SK-MEL-5 (cell line): Measurements from ENCODE around the gene HAUS7. TPM values are rescaled to one million over a fixed set of nuclear protein-coding genes. Genes with fewer than 3 reads are reported as not detected.

Experiments used
- DNase-seq: peaks from one replicate; pipeline ENCODE4 v3.0.0-alpha.2; 2016; ENCODE audit warnings: low read depth, low spot score
- in situ Hi-C: cut with HindIII; loops from 2 replicates; pipeline ENCODE4 v1.10.0; 2016; ENCODE audit warnings: low sequenced_read_pairs, high pct_unique_total_duplicates, low pct_unique_long_range_greater_than_20kb
- polyA plus RNA-seq, 2 experiments: library from polyadenylated mRNA; depleted of rRNA; stranded (reverse); fragments of >200 nt; gene quantifications; 2 replicates each; pipeline ENCODE4 v1.2.3, GENCODE V29; 2015
- total RNA-seq: library from RNA; depleted of rRNA; stranded (reverse); fragments of >200 nt; shearing (Covaris generic); gene quantifications from 2 replicates; pipeline ENCODE4 v1.2.3, GENCODE V29; 2014; rRNA removed

Gene HAUS7
- total RNA-seq = 22.1 and 24.7 TPM in 2 replicates
- polyA plus RNA-seq (2015; cell fraction: cytosol; rRNA removed) = 30.2 and 36.5 TPM in 2 replicates
- 73.1 and 89.4 TPM in 2 replicates for polyA plus RNA-seq (2015; cell fraction: nucleus; rRNA removed)

DNA sequence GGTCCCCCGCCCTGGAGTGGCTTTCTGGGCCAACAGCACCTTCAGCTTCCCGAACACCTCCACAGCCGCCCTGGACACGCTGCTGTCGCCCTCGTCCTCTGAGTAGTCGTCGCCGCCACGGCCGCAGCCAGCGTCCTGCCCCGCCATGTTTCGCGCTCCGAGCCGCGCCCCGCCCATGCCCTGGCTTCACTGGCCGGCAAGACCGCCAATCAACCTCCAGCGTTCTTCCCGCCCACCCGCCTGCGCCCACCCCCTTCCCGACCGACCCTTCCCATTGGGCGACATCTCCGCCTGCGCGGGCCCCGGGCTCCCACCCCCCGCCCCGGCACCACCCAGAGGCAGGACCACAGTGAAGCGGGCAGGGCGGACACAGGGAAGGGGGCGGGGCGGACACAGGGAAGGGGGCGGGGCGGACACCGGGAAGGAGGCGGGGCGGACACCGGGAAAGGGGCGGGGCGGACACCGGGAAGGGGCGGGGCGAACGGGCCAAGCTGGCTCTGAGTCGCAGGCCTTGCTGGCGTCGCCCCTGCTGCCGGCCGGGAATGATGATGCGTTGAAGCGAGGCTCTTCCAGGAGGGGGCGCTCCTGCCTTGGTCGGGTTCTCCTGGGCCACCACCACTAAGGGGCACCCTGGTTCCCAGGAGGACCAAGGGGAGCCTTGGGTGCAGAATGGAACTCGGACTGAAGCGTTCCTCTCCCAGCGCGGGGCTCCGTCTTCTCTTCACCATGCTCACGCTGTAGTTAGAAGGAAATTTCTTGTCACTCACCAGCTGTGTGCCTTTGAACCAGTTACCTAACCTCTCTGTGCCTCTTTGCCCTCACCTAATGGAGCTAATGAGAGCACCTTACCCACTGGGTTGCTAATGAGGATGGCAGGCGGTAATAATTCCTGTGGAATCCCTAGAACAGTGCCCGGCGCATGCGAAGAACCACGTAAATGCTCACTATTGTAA is at the start of gene HAUS7:
TSS of gene HAUS7 (minus strand) at position 166 of the 953 bp plus-strand sequence. CDS start at position 147, 19 bp downstream.
- DNase-seq = peak; percentile 88
- in situ Hi-C loops = no loop called here

DNA sequence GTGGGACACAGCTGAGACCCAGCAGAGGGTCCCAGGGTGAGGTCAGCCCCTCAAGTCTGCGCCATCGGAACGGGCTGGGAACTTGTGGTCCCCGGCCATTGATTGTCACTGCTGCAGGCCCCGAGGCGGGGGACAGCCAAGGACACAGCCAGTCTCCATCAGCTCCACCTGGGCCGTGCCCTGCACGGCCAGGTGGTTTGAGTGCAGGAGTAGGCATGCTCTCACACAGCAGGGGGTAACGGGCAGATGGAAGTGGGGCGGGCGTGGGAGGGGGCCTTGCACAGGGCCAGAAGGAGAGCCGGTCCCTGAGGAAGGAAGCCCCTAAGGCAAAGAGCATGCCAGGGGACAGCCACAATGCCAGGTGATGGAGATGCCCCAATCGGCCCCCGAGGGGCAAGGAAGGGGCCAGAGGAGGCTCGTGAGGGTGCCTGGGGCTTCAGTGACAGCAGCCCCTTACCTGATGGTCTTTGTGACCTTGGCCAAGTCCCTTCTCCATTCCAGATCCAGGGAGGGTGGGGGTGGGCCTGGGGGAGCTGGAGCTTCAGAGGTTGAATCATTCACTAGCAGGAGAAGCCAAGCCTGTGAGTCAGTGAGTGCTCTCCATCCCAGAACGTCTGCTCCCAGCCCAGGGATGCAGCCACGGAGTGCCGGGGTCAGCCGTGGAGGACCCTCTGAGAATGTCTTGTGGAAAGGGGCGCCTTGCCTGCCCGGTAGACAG is 49.4 kb upstream of the HAUS7 start:
- no peak for DNase-seq
- in situ Hi-C loops = no loop called here

DNA sequence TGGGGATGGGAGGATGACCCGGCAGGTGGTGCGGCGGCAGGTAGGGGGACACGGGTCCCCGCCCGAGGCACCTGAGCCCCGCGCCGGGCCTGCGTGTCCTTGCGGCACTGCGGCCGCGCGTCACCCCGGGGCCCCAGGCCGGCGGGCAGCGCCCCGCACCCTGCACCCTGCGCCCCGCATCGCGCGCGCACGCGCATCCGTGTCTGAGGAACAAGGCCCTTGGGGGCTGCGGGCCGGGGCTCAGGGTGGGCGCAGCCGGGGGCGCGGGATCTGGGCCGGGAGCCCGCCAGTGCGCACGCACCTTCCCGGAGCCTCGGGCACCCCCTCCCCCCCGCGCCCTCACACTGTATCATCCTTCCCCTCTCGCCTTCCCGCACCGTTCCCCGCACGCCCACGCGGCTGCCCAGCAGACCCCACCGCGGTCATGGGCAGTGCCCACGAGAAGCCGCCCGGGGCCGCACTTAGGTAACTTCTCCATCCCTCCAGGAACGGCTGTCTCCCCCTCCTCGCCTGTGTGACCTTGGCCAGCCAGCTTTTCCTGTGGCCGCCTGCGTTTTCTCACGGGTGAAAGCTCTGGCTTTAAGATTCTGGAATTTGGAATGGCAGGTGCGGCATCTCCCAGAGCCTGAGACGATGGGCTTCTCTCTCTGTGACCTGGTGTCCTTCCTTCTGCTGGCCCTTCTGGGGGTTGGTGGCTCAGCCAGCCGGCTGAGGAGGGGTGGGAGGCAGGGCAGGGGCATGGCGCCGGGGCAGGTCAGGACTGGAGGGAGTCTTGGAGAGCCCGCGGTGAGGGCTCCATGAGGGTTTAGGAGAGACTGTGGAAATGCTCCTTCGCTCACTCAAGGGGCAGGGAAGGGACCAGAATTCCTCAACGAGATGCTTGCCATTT is 47.8 kb upstream of the HAUS7 start:
- no peak for DNase-seq
- in situ Hi-C loops = no loop called here

DNA sequence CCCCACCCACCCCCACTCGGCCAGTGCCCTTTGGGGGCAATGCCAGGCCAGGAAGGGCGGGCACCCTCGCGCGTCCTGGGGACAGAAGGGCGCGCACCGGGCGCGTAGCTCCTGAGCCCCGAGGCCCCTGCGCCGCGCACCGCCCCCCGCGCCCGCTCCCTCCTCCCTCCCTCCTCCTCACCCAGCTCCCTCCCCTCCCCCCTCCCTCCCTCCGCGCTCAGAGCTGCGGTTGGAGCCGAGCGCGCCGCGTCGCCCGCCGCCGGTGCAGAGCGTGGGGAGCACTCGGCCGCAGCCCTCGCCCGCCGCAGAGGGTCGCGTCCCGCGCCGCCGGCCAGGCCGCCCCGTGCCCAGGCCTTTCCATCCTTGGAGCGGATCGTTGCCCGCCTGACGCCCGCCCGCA is 47.0 kb upstream of the HAUS7 start, which contains the start of gene ATP2B3:
TSS of gene ATP2B3 (plus strand) at position 220 of the 400 bp plus-strand sequence. CDS start 18,606 bp downstream, outside the sequence.
- no peak for DNase-seq
- in situ Hi-C loops = no loop called here

DNA sequence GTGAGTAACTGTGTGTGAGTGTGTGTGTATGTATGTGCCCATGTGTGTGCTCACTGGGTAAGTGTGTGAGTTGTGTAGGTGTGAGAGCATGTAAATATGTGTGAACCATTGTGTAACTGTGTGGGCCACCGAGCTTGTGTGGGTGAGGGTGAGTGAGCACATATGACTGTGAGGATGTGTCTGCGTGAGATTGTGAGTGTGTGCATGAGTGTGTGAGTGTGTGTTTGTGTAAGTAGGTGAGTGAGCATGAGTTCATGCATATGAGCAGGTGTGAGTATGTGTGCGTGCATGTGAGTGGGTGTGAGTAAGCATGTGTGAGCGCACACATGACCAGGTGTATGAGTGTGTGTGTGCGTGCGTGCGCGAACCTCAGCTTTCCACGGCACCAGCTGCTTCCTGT is 45.7 kb upstream of the HAUS7 start:
- no peak for DNase-seq
- in situ Hi-C loops = no loop called here

DNA sequence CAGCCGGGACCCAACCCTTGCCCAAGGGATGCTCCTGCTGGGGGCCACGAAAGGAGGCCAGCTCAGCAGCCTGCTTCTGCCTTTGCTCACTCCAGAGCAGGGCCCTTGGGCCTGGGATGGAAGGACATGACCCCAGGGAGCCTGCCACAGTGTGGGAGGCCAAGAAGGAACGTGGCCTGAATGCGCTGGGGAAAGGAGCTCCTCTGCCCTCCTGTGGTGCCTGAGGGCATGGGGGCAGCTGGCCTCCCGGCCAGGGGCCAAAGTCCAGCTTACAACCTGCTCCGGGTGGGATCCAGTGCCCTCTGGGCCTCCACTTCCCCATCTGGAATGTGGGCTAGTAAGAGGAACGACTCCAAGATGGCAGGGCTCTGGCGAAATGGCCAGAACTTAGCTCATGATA is 45.1 kb upstream of the HAUS7 start:
- in situ Hi-C loops = no loop called here
- no peak for DNase-seq

DNA sequence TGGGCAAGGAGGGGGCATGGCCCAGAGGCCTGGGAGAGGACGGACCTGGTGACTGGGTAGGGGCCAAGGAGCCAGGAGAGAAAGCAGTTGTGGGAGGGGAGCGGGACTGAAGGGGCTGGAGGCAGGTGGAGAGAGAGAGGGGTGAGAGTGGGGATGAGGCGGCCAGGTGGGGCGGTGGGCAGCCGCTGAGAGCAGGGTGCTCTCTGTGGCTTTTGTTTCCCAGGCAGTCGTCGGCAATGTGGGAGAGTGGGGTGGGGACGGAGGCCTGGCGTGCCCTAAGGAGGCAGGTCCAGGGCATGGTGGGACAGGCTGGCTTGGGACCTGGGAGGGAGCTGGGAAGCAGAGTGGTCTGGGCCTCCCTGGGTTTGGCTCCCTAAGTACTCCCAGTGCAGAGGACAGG is 43.9 kb upstream of the HAUS7 start:
- in situ Hi-C loops = no loop called here
- no peak for DNase-seq

DNA sequence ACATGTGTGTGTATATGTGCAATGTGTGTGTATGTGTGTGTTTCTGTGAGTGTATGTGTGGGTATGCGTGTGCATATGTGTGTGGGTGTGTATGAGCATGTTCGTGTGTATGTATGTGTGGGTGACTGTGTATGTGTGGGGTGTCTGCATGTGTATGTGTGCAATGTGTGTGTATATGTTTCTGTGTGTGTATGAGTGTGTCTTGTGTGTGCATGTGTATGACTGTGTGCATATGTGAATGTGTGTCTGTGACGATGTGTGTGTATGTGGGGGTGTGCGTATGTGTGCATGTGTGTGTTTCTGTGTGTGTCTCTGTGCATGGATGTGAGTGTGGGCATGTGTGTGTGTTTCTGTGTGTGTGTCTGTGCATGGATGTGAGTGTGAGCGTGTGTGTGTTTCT is 42.9 kb upstream of the HAUS7 start:
- DNase-seq = no peak
- in situ Hi-C loops = no loop called here

DNA sequence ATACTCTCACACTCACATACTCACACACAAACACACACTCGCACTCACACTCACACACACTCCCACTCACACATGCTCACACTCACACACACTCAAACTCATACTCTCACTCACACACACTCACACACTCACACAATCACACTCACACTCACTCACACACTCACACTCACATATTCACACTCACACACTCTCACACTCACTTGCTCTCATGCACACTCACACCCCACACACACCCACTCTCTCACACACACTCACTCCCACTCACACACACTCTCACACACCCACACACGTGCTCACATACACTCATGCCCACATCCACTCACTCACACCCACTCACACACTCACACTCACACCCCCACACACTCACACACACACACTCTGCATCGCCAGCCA is 42.1 kb upstream of the HAUS7 start:
- no peak for DNase-seq
- in situ Hi-C loops = no loop called here

DNA sequence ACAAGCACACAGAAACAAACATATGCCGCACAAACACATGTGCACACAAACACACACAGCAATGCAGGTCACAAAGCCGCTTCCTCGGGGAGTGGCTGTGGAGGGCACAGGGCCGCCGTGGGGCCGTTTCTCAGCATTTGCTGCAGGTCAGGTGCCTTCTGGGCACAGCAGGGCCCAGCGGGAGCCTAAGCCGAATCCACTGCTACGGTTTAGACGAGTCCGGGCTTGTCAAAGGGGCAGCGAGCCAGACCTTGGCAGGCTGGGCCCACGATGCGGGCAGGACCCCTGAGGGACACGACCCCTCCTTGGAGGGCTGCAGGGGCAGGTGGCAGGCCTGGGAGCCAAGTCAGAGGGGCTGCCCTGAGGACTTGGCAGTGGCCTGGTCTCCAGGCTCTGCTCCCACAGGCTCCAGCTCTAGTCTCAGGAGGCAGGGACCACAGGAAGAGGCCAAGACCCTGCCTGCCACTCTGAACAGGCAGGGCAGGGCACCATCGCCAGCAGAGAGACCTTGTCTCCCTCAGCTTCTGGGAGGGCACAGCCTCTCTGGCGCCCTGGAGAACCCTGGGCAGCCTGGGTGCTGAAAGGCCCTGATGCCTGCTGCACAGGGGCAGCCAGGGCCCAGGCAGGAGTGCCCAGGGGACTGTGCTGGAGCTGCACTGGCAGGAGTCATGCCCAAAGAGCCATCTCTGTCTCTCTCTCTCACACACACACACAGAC is 41.6 kb upstream of the HAUS7 start:
- in situ Hi-C loops = no loop called here
- DNase-seq = no peak

DNA sequence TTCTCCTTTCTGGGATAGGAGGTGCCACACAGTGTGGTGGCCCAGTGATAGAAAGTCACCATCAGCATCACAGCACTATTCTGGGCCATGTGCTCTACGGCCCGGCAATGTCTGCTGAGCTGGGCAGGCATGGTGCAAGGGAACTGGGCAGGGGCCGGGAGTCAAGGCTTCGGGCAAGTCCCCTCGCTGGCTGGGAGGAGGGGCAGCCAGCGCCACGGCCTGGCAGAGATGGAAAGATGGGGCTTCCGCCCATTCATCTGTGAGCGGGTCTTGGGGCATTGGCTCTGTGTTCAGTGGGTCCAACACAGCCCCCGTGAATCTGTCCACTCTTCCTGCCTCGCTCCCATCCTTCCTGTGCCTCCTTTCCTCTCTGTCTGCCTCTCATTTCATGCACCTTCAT is 40.0 kb upstream of the HAUS7 start:
- in situ Hi-C loops = no loop called here
- no peak for DNase-seq

DNA sequence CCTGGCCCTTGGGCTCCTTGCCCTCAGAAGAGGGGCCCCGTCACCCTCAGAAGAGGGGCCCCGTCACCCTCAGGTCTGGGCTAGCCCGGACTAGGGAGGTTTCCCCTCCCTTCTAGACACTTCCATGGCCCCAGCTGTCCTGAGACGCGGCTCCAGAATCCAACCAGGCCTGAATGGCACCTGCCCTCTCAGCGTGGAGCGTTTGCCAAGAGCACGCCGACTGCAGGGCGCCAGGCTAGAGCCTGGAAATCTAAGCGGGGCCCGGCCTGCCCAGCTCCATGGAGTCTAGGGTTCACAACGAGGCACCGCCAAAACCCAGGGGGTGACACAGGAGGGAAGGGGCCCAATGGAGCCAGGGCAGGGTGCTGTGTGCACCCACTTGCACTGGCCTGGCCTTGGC is 39.2 kb upstream of the HAUS7 start:
- in situ Hi-C loops = no loop called here
- DNase-seq = no peak

DNA sequence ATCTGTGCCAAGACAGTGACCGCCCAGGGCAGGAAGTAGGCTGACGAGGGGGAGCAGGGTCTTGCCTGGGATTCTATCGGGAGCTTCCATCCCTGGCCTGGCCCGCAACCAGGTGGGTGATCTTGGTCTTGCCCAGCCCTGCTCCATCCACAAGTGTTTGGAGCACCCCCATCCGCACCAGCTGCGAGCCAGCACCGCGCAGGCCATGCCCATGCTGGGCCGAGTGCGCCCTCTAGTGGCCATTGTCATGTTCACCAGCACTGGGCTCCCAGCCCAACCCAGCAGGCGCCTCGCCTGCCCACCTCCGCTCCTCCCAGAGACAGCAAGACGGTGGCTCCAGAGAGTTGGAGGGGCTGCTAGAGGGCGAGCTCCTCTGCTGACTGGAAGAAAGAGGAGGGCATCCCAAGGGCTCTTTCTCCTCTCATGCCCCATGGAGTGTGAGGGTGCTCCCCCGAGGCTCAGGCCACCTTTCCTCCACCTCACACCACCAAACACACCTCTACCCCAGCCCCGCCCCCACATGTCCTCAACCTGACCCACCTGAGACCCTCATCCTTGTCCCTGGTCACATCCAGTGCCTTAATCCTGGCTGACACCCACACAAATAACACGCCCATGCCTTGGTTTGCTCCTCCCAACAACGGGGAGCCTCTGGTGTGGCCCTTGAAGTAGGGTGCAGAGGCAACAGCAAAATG is 37.3 kb upstream of the HAUS7 start:
- in situ Hi-C loops = no loop called here
- peak; percentile 69 for DNase-seq

DNA sequence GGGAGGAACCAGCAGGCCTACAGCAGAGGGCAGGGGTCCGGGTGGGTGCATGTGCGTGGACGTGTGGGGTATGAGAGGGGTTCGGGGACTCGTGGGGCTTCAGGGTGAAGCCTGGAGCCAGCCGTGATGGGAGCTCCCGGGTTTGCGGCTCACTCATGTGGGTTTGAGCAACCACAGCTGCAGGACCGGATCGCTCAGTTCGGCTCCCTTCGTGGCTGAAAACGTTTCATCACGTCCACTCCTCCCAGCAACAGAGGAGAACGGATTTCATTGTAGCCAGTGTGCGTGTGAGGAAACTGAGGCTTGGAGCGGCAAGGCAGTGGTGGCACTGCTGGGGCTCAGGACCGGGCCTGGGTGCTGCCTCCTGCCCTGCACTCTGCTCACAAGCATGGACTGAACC is 35.0 kb upstream of the HAUS7 start:
- no peak for DNase-seq
- in situ Hi-C loops = no loop called here

DNA sequence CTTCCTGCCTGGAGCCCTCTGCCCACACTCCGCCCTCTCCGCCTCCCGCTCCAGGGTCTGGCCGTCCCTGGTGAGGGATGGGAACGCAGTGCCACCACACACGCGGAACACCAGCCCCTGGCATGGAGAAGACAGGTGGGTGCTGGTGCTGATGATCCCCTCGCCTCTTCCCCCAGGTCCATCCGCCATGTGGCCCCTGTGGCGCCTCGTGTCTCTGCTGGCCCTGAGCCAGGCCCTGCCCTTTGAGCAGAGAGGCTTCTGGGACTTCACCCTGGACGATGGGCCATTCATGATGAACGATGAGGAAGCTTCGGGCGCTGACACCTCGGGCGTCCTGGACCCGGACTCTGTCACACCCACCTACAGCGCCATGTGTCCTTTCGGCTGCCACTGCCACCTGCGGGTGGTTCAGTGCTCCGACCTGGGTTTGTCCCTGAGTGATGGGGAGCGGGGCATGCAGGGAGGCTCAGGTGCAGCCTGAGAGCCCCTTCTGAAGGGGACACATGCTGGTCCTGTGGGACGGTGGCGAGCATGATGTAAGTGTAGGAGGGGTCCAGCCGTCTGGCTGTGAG is 34.2 kb upstream of the HAUS7 start:
- DNase-seq = no peak
- in situ Hi-C loops = no loop called here

DNA sequence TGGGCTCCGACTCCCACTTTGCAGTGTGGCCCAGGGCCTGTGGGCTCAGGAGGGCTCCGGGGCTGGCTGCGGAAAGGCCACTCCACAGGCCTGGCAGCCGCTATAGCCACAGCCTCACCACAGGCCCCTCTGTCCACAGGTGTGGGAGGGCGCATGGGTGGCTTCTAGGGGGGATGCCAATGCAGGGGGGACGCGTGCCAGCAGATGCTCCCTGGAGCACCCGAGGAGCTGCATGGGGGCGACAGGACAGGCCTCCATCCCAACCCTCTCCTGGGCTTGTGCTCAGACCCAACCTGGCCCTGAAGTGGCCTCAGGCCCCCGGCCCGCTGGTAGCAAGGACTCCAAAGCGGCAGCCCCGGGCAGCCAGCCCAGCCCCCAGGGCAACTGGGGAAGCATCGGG is 32.4 kb upstream of the HAUS7 start:
- in situ Hi-C loops = no loop called here
- no peak for DNase-seq
